ENCODE data around the gene IFITM5.

IFITM5 gene

GRCh38 chr11:291281-292210 is 7.8 kb downstream of the IFITM5 start:
- Histone ChIP-seq H3K4me3 (ENCODE audit: low read length) (no peak overlapping the region), H4K20me1 (ENCODE audit: control insufficient read depth, insufficient read depth, low read depth, low read length) (no peaks in the 10 kb centered on the region), H3K27me3 (ENCODE audit: control insufficient read depth, low read length) (peaks cover 18% of the 10 kb centered on the region), H3K27ac (ENCODE audit: low read depth, low read length) (no peak overlapping the region), H3K79me2 (ENCODE audit: control insufficient read depth, low read length) (no peaks in the 10 kb centered on the region), H3K4me1 (ENCODE audit: control insufficient read depth, low read length) (peaks cover 31% of the 10 kb centered on the region), H3K9me2 (replicated peaks; ENCODE audit: control insufficient read depth, low read length) (no peaks in the 10 kb centered on the region), H3K4me2 (ENCODE audit: low read length) (no peak overlapping the region), H3K9me3 (ENCODE audit: control insufficient read depth, insufficient read depth, low read length) (no peaks in the 10 kb centered on the region), H3F3A (ENCODE audit: control insufficient read depth, insufficient read depth) (no peaks in the 10 kb centered on the region), H3K36me3 (ENCODE audit: control insufficient read depth, low read length) (no peaks in the 10 kb centered on the region)
- TF ChIP-seq EZH2phosphoT487 (IDR thresholded peaks at IDR 0.05; ENCODE audit: borderline replicate concordance, low read length), result no peak
- TF ChIP-seq CTCF (IDR thresholded peaks at IDR 0.05; ENCODE audit: low read depth, low read length, poor library complexity, severe bottlenecking), result no peak

- Histone ChIP-seq H3K4me1 (ENCODE audit: control insufficient read depth, low read length) (peaks cover 31% of the 10 kb centered on the region), H3K4me2 (ENCODE audit: low read length) (peak overlapping the region; percentile 71; the same call in 1 of the 2 replicates), H3F3A (ENCODE audit: control insufficient read depth, insufficient read depth) (no peaks in the 10 kb centered on the region), H3K36me3 (ENCODE audit: control insufficient read depth, low read length) (no peaks in the 10 kb centered on the region), H3K9me2 (replicated peaks; ENCODE audit: control insufficient read depth, low read length) (no peaks in the 10 kb centered on the region), H3K4me3 (ENCODE audit: low read length) (no peak overlapping the region), H3K27me3 (ENCODE audit: control insufficient read depth, low read length) (peaks cover 18% of the 10 kb centered on the region), H3K27ac (ENCODE audit: low read depth, low read length) (no peak overlapping the region), H3K9me3 (ENCODE audit: control insufficient read depth, insufficient read depth, low read length) (no peaks in the 10 kb centered on the region), H4K20me1 (ENCODE audit: control insufficient read depth, insufficient read depth, low read depth, low read length) (no peaks in the 10 kb centered on the region), H3K79me2 (ENCODE audit: control insufficient read depth, low read length) (no peaks in the 10 kb centered on the region)
- no peak for TF ChIP-seq EZH2phosphoT487 (IDR thresholded peaks at IDR 0.05; ENCODE audit: borderline replicate concordance, low read length)
- no peak for TF ChIP-seq CTCF (IDR thresholded peaks at IDR 0.05; ENCODE audit: low read depth, low read length, poor library complexity, severe bottlenecking)
Observed at GRCh38 chr11:290621-291231, 8.6 kb downstream of the IFITM5 start.

- peak overlapping the region; percentile 66 for H3K4me3 ChIP-seq (ENCODE audit: low read length)
Observed at GRCh38 chr11:289712-290620, 9.4 kb downstream of the IFITM5 start.

More at GRCh38 chr11:289712-290620, 9.4 kb downstream of the IFITM5 start:
- Histone ChIP-seq H3F3A (ENCODE audit: control insufficient read depth, insufficient read depth) (no peaks in the 10 kb centered on the region), H3K9me3 (ENCODE audit: control insufficient read depth, insufficient read depth, low read length) (no peaks in the 10 kb centered on the region), H3K4me1 (ENCODE audit: control insufficient read depth, low read length) (peaks cover 31% of the 10 kb centered on the region), H3K27me3 (ENCODE audit: control insufficient read depth, low read length) (peaks cover 20% of the 10 kb centered on the region), H3K36me3 (ENCODE audit: control insufficient read depth, low read length) (no peaks in the 10 kb centered on the region), H3K79me2 (ENCODE audit: control insufficient read depth, low read length) (no peaks in the 10 kb centered on the region), H3K9me2 (replicated peaks; ENCODE audit: control insufficient read depth, low read length) (no peaks in the 10 kb centered on the region), H4K20me1 (ENCODE audit: control insufficient read depth, insufficient read depth, low read depth, low read length) (no peaks in the 10 kb centered on the region), H3K4me2 (ENCODE audit: low read length) (peak overlapping the region; percentile 71), H3K27ac (ENCODE audit: low read depth, low read length) (no peak overlapping the region)
- TF ChIP-seq EZH2phosphoT487 (IDR thresholded peaks at IDR 0.05; ENCODE audit: borderline replicate concordance, low read length) (no peak), CTCF (IDR thresholded peaks at IDR 0.05; ENCODE audit: low read depth, low read length, poor library complexity, severe bottlenecking) (no peak)

Measured in DOHH2 (cell line).